Endodermal cell (in vitro differentiated cells): ENCODE results near the gene EEPD1. TPM values are rescaled to one million over a fixed set of nuclear protein-coding genes. Genes with fewer than 3 reads are reported as not detected.

Experiments used
- DNase-seq: peaks from one replicate; pipeline ENCODE4 v3.0.0-alpha.2; 2017
- H3K27ac ChIP-seq: 2 replicates; pipeline ENCODE4 v1.5.1; 2013; ENCODE audit warnings: mild to moderate bottlenecking, low read depth, low read length, moderate library complexity
- H3K27me3 ChIP-seq: 2 replicates; pipeline ENCODE4 v1.6.1; 2013; ENCODE audit warnings: mild to moderate bottlenecking, low read length, moderate library complexity; ENCODE audit not compliant: insufficient read depth, control insufficient read depth, poor library complexity, severe bottlenecking
- H3K36me3 ChIP-seq: 2 replicates; pipeline ENCODE4 v1.7.0; 2013; ENCODE audit warnings: mild to moderate bottlenecking, low read length, moderate library complexity; ENCODE audit not compliant: control insufficient read depth, insufficient read depth
- H3K4me1 ChIP-seq: one replicate; pipeline ENCODE4 v1.7.0; 2013; ENCODE audit warnings: low read length; ENCODE audit not compliant: control insufficient read depth, insufficient read depth
- H3K4me3 ChIP-seq: 2 replicates; pipeline ENCODE4 v1.5.1; 2013; ENCODE audit warnings: mild to moderate bottlenecking, low read length, moderate library complexity
- H3K9ac ChIP-seq: 2 replicates; pipeline ENCODE4 v1.6.1; 2013; ENCODE audit warnings: mild to moderate bottlenecking, low read length, moderate library complexity; ENCODE audit not compliant: poor library complexity, severe bottlenecking; ENCODE audit errors: extremely low read depth
- H3K9me3 ChIP-seq: 2 replicates; pipeline ENCODE4 v1.6.1; 2013; ENCODE audit warnings: mild to moderate bottlenecking, low read length, moderate library complexity; ENCODE audit not compliant: control insufficient read depth
- H3K27ac Mint-ChIP-seq: 2 replicates; pipeline ENCODE4 v1.8.0; 2020; ENCODE audit warnings: mixed read lengths
- H3K27me3 Mint-ChIP-seq: 2 replicates; pipeline ENCODE4 v1.8.0; 2021; ENCODE audit warnings: mild to moderate bottlenecking, mixed read lengths; ENCODE audit not compliant: insufficient read depth
- H3K36me3 Mint-ChIP-seq: 2 replicates; pipeline ENCODE4 v1.8.0; 2020; ENCODE audit warnings: low read depth, mixed read lengths
- H3K4me1 Mint-ChIP-seq: 2 replicates; pipeline ENCODE4 v1.8.0; 2020; ENCODE audit warnings: mixed read lengths
- H3K4me3 Mint-ChIP-seq: 2 replicates; pipeline ENCODE4 v1.8.0; 2020; ENCODE audit warnings: mild to moderate bottlenecking, moderate library complexity, mixed read lengths
- H3K9me3 Mint-ChIP-seq: 2 replicates; pipeline ENCODE4 v1.8.0; 2020; ENCODE audit warnings: mild to moderate bottlenecking, mixed read lengths
- WGBS, 2 experiments: methylation state at CpG; one replicate each; pipeline versions ENCODE4 v1.1.5 to v1.1.7; 2013; ENCODE audit warnings: missing lambda C conversion rate in 2 of 2, mixed read lengths in 1 of 2; ENCODE audit not compliant: insufficient coverage in 1 of 2, insufficient read length in 1 of 2; 5-methylcytosine and 5-hydroxymethylcytosine counted together
- total RNA-seq, 2 donors: library from RNA; stranded (reverse); fragmentation: NEBNext Ultra II Directional in 1 of 2; extraction: Animal tissue kit (Norgen Biotek cat#: 25700) in 1 of 2; gene quantifications; 2 replicates in 1 of 2; 3 replicates in 1 of 2; pipeline ENCODE4 v1.2.1, GENCODE V29; 2021
- TF ChIP-seq, protein P1 (sequence below): fragments of 200-600 bp; sonication (generic); conservative IDR thresholded peaks from 2 replicates; pipeline ENCODE4 v1.5.0; 2021; ENCODE audit warnings: antibody characterized with exemption, mild to moderate bottlenecking

The EEPD1 gene
- total RNA-seq, 2 donors from 2014 or later: 9.7 to 11.4 TPM

DNA sequence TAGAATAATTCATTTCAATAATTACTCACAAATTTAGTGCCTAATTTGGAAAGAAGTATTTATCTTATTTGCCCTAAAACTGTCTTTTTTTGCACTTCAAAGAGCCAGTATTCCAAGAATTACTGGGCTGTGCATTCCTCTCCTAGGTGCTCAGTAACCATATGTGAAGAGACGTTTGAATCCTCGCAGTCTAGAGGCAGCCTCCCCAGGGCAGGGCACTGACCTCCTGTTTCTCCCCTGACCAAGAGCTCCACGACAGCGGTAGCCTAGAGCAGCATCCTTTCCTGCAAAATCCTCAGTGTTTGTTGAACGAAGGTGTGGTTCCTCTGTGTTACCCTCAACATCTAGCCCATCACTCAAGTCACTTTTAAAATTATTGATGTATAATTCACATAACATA is 113.1 kb downstream of the EEPD1 start:
- TF ChIP-seq, protein P1, sequence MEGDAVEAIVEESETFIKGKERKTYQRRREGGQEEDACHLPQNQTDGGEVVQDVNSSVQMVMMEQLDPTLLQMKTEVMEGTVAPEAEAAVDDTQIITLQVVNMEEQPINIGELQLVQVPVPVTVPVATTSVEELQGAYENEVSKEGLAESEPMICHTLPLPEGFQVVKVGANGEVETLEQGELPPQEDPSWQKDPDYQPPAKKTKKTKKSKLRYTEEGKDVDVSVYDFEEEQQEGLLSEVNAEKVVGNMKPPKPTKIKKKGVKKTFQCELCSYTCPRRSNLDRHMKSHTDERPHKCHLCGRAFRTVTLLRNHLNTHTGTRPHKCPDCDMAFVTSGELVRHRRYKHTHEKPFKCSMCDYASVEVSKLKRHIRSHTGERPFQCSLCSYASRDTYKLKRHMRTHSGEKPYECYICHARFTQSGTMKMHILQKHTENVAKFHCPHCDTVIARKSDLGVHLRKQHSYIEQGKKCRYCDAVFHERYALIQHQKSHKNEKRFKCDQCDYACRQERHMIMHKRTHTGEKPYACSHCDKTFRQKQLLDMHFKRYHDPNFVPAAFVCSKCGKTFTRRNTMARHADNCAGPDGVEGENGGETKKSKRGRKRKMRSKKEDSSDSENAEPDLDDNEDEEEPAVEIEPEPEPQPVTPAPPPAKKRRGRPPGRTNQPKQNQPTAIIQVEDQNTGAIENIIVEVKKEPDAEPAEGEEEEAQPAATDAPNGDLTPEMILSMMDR: no peak
- 70 to 88% methylated on average over 2 to 5 of the region's 5 CpGs for WGBS, 2 experiments
- no peak overlapping the region for H3K27ac Mint-ChIP-seq

DNA sequence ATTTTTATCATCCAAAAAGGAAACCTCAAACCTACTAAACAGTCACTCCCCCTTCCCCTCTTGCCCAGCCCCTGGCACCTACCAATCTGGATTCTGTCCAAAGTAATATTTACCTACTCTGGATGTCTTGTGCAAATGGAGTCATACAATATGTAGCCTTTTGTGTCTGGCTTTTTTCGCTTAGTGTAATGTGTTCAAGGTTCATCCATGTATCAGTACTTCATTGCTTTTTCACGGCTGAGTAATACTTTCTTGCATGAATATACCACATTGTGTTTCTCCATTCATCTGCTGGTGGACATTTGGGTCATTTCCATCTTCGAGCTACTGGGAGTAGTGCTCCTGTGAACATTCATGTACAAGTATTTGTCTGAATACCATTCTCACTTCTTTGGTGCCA is 113.6 kb downstream of the EEPD1 start:
- DNase-seq: no peak
- TF ChIP-seq, protein P1: no peak
- Histone ChIP-seq H3K9ac (no peak overlapping the region), H3K36me3 (no peaks in the 10 kb centered on the region), H3K27ac (no peak overlapping the region), H3K4me3 (no peak overlapping the region), H3K27me3 (no peaks in the 10 kb centered on the region), H3K4me1 (no peaks in the 10 kb centered on the region), H3K9me3 (no peaks in the 10 kb centered on the region)
- H3K27ac Mint-ChIP-seq: peak overlapping the region; percentile 23
- no peaks in the 10 kb centered on the region for H3K27me3 Mint-ChIP-seq
- H3K36me3 Mint-ChIP-seq: peaks cover 12% of the 10 kb centered on the region
- H3K4me3 Mint-ChIP-seq: no peak overlapping the region
- no peaks in the 10 kb centered on the region for H3K9me3 Mint-ChIP-seq
- H3K4me1 Mint-ChIP-seq: peaks cover 20% of the 10 kb centered on the region
- 96 to 100% methylated on average over 3 of the region's 3 CpGs for WGBS, 2 experiments

More for the DNA sequence above, 113.1 kb downstream of the EEPD1 start:
- no peaks in the 10 kb centered on the region for H3K36me3 ChIP-seq
- no peak overlapping the region for H3K4me3 ChIP-seq
- H3K4me1 ChIP-seq: no peaks in the 10 kb centered on the region
- no peak overlapping the region for H3K9ac ChIP-seq
- H3K36me3 Mint-ChIP-seq: peaks cover 12% of the 10 kb centered on the region
- DNase-seq: no peak
- no peaks in the 10 kb centered on the region for H3K9me3 ChIP-seq
- H3K27me3 ChIP-seq: no peaks in the 10 kb centered on the region
- H3K27me3 Mint-ChIP-seq: no peaks in the 10 kb centered on the region
- H3K27ac ChIP-seq: no peak overlapping the region
- H3K4me1 Mint-ChIP-seq: peaks cover 23% of the 10 kb centered on the region
- no peaks in the 10 kb centered on the region for H3K9me3 Mint-ChIP-seq
- H3K4me3 Mint-ChIP-seq: no peak overlapping the region

DNA sequence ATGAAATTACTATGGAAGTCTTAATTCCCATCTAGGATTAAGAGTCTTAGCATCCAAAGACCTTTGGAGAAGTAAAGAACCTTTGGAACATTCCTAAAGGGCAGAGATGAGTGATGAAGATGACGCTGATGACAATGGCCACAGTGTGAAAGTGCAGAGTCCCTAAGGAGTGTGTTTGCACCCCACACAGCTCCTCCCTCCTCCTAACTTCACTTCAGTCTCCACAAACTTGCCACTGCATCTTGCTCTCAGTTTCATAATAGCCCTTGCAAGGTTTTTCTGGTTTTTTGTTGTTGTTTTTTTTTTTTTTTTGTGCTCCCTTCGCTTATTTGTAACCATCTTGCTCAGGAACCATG is 119.1 kb downstream of the EEPD1 start:
- H3K27ac Mint-ChIP-seq: peak overlapping the region; percentile 78
- no peaks in the 10 kb centered on the region for H3K9me3 Mint-ChIP-seq
- Histone ChIP-seq H3K36me3 (no peaks in the 10 kb centered on the region), H3K4me3 (no peak overlapping the region), H3K27ac (no peak overlapping the region), H3K9ac (no peak overlapping the region), H3K4me1 (peaks cover 17% of the 10 kb centered on the region), H3K9me3 (no peaks in the 10 kb centered on the region), H3K27me3 (no peaks in the 10 kb centered on the region)
- TF ChIP-seq, protein P1: no peak
- WGBS, 2 experiments: 96 to 100% methylated on average over 1 to 2 of the region's 2 CpGs
- DNase-seq: no peak
- no peak overlapping the region for H3K4me3 Mint-ChIP-seq
- no peaks in the 10 kb centered on the region for H3K27me3 Mint-ChIP-seq
- peaks cover 53% of the 10 kb centered on the region for H3K4me1 Mint-ChIP-seq
- H3K36me3 Mint-ChIP-seq: peaks cover 4% of the 10 kb centered on the region
